ENCODE measurements around the gene IPO11.
"Not testable (repeated sequence)": the region's sequence is repeated elsewhere in the genome, so short reads cannot be mapped to it uniquely, and the experiment has no call there.

IPO11 gene

GRCh38 chr5:62652225-62652624, 239.7 kb downstream of the IPO11 start:
- no peak for DNase-seq
- intact Hi-C loops (cut with DNase I) = no loop called here

- DNase-seq = no peak
- intact Hi-C loops (cut with DNase I) = no loop called here
Measured at GRCh38 chr5:62653001-62653863, 240.7 kb downstream of the IPO11 start.

- DNase-seq = no peak
- intact Hi-C loops (cut with DNase I) = no loop called here
Measured at GRCh38 chr5:62653864-62654575, 241.5 kb downstream of the IPO11 start.

- DNase-seq; intact Hi-C loops (cut with DNase I): not testable (repeated sequence)
Measured at GRCh38 chr5:62657772-62658171, 245.2 kb downstream of the IPO11 start.

GRCh38 chr5:62661126-62661525, 248.6 kb downstream of the IPO11 start:
- intact Hi-C loops (cut with DNase I) = no loop called here
- no peak for DNase-seq

GRCh38 chr5:62662521-62662920, 250.0 kb downstream of the IPO11 start:
- no peak for DNase-seq
- intact Hi-C loops (cut with DNase I) = no loop called here

- no peak for DNase-seq
- intact Hi-C loops (cut with DNase I) = no loop called here
Measured at GRCh38 chr5:62671479-62671878, 258.9 kb downstream of the IPO11 start.

- DNase-seq; intact Hi-C loops (cut with DNase I): not testable (repeated sequence)
Measured at GRCh38 chr5:62676596-62676995, 264.0 kb downstream of the IPO11 start.

All from head of caudate nucleus (tissue), 42 donors.